Mucosa of descending colon (tissue), 3 donors: ENCODE data around the gene BPI. TPM values are rescaled to one million over a fixed set of nuclear protein-coding genes. Genes with fewer than 3 reads are reported as not detected.

Experiments used
- ATAC-seq: fragments of 200-7000 bp; cut with Tn5 transposase; one replicate; pipeline ENCODE4 v1.9.1; 2020; ENCODE audit warnings: mild to moderate bottlenecking, moderate library complexity
- DNase-seq, 3 donors: peaks; one replicate each; pipeline ENCODE4 v3.0.0-alpha.2; 2020
- H3K36me3 ChIP-seq: fragments of 200-600 bp; one replicate; pipeline ENCODE4 v1.8.0; 2021; ENCODE audit warnings: low read depth, mild to moderate bottlenecking
- H3K4me1 ChIP-seq: fragments of 200-600 bp; one replicate; pipeline ENCODE4 v1.8.0; 2021; ENCODE audit warnings: low read depth, mild to moderate bottlenecking
- H3K4me3 ChIP-seq: fragments of 200-600 bp; one replicate; pipeline ENCODE4 v1.8.0; 2021; ENCODE audit warnings: mild to moderate bottlenecking
- H3K9me3 ChIP-seq: fragments of 200-600 bp; one replicate; pipeline ENCODE4 v1.8.0; 2021; ENCODE audit warnings: mild to moderate bottlenecking
- intact Hi-C, 2 donors: fragments of 100-400 bp; cut with DNase I in 1 of 2; cut with micrococcal nuclease in 1 of 2; formaldehyde crosslinking; loops; one replicate each; pipeline versions ENCODE4 v1.11.0 to v1.11.1; 2022; cut with DNase I, micrococcal nuclease
- total RNA-seq, 3 donors: library from RNA; stranded (reverse); fragmentation: NEBNext Ultra II Directional in 2 of 3; extraction: Animal tissue kit (Norgen Biotek cat#: 25700) in 2 of 3; gene quantifications; one replicate each; pipeline versions ENCODE4 v1.2.1 to v1.2.4, GENCODE V29; 2021 to 2023
- TF ChIP-seq, protein P1 (sequence below): fragments of 200-600 bp; IDR thresholded peaks from one replicate; pipeline ENCODE4 v1.8.0; 2022; ENCODE audit warnings: antibody characterized with exemption, mild to moderate bottlenecking
- donor health status: DM: no; HTN: no; CAD: no; lungs with moderate emphysema.
- donor health status: DM: no; HTN: no; CAD: no.
- donor health status: DM: no; HTN: yes; CAD: no.

BPI gene
- total RNA-seq, 3 donors from 2014 or later, result 0.19 TPM; not detected in 2

DNA sequence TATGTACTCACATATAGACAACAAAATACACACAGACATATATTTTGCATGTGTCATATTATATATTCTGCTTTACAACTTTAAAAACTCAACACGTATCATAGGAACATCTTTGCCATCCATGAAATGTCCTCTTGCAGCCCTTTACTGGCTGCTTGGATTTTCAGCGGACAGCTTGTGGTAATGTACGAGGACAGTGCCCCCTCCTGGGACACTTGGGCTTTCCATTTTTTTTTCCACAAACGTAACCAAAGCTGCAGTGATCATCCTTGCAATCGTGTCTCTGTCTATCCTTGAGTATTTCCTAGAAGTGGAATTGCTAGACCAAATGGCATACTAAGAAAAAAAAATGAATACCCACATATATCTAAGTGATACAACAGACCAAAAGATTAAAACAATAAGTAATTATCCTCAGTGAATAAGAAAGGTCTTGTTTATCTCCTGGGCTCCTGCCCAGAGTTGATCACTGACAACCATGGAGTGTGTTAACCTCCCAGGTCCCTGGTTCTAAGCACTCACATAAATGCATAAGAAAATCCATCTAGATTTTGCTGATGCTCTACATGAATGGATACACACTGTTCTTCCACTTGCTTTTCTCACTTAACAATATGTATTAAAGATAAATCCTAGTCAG, 18.1 kb downstream of the BPI start:
- H3K4me1 ChIP-seq, result no peaks in the 10 kb centered on the region
- no peaks in the 10 kb centered on the region for H3K36me3 ChIP-seq
- ATAC-seq, result no peak
- no peaks in the 10 kb centered on the region for H3K9me3 ChIP-seq
- no peak overlapping the region for H3K4me3 ChIP-seq
- intact Hi-C loops, result no loop called here
- TF ChIP-seq, protein P1, sequence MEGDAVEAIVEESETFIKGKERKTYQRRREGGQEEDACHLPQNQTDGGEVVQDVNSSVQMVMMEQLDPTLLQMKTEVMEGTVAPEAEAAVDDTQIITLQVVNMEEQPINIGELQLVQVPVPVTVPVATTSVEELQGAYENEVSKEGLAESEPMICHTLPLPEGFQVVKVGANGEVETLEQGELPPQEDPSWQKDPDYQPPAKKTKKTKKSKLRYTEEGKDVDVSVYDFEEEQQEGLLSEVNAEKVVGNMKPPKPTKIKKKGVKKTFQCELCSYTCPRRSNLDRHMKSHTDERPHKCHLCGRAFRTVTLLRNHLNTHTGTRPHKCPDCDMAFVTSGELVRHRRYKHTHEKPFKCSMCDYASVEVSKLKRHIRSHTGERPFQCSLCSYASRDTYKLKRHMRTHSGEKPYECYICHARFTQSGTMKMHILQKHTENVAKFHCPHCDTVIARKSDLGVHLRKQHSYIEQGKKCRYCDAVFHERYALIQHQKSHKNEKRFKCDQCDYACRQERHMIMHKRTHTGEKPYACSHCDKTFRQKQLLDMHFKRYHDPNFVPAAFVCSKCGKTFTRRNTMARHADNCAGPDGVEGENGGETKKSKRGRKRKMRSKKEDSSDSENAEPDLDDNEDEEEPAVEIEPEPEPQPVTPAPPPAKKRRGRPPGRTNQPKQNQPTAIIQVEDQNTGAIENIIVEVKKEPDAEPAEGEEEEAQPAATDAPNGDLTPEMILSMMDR, result no peak
- DNase-seq, result peak in 1 of 3 donors; percentile 44

DNA sequence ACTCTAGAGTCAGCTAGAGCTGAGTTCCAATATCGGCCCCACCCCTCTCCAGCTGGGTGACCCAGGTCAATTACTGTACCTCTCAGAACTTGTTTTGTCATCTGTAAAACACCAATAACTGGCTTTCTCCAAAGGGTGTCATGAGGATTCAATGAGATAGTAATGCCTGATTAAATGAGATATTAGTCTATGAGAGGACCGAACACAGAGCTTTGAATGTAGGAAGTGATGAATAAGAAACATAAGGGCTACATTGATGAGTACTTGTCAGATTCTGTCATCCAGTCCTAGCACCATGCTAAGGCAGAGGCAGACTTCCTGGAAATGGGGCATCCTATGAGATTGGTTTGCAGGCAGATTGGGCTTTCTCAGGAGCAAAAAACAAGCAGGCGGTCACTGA, 20.2 kb downstream of the BPI start:
- H3K4me3 ChIP-seq, result no peak overlapping the region
- no peaks in the 10 kb centered on the region for H3K36me3 ChIP-seq
- H3K4me1 ChIP-seq, result no peaks in the 10 kb centered on the region
- TF ChIP-seq, protein P1, result no peak
- ATAC-seq (no peak), DNase-seq (no peak)
- intact Hi-C loops, result no loop called here
- no peaks in the 10 kb centered on the region for H3K9me3 ChIP-seq

DNA sequence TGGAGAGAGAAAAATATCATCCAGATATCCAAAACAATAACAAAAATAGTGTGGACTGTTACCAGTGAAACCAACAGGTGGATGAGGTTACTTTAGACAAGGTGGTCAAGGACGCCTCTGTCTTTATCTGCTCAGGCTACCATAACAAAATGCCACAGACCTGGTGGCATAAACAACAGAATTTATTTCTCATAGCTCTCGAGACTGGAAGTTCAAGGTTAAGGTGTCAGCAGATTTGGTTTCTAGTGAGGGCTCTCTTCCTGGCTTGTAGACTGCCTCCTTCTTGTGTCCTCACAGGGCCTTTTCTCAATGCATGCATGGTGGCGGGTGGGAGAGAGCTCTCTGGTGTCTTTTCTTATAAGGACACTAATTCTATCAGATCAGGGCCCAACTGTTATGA, 21.2 kb downstream of the BPI start:
- DNase-seq (no peak), ATAC-seq (no peak)
- Histone ChIP-seq H3K9me3 (no peaks in the 10 kb centered on the region), H3K4me3 (no peak overlapping the region), H3K4me1 (no peaks in the 10 kb centered on the region), H3K36me3 (no peaks in the 10 kb centered on the region)
- intact Hi-C loops, result no loop called here
- TF ChIP-seq, protein P1, result no peak

DNA sequence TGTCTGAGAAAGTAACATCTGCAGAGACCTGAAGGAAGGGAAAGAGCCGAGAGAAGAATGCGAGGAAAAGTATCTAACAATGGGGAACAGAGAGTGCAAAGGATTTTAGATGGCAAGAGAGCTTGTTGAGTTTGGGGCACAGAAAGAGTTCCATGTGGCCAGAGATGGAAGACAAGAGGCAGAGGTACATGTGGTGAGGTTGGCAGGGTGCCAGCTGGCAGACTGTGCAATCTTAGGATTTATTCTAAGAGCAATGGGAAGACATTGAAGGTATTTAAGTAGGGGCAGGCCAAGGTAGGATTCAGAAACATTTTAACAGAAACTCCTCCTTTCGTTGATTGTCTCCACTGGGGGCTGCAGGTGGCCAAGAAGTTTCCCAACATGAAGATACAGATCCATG, 21.9 kb downstream of the BPI start:
- no peak for DNase-seq
- Histone ChIP-seq H3K9me3 (no peaks in the 10 kb centered on the region), H3K4me1 (no peaks in the 10 kb centered on the region), H3K4me3 (no peak overlapping the region), H3K36me3 (no peaks in the 10 kb centered on the region)
- intact Hi-C loops, result no loop called here
- TF ChIP-seq, protein P1, result no peak
- no peak for ATAC-seq

DNA sequence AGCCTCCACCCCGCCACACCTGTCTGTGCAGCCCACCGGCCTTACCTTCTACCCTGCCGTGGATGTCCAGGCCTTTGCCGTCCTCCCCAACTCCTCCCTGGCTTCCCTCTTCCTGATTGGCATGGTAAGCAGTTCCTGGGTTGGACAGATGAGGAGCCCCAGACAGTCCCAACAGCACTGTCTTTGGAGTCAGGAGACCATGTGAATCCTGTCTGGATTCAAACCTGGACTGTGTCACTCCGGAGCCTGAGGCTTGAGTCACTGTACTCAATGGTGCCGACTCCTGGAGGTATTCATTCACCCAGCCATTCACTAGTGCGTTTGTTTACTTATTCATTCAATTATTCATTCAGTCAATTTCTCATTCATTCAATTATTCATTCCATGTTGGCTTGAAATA, 22.4 kb downstream of the BPI start:
- no peak overlapping the region for H3K4me3 ChIP-seq
- intact Hi-C loops, result no loop called here

More for the DNA sequence above, 22.4 kb downstream of the BPI start:
- Histone ChIP-seq H3K4me1 (no peaks in the 10 kb centered on the region), H3K36me3 (no peaks in the 10 kb centered on the region), H3K9me3 (no peaks in the 10 kb centered on the region)
- TF ChIP-seq, protein P1, result no peak
- no peak for ATAC-seq
- DNase-seq, result no peak
